Astrocyte (in vitro differentiated cells and primary cell): Measurements from ENCODE around the gene SLC9A7.

Source experiments
- EZH2 ChIP-seq: IDR thresholded peaks from 2 replicates; pipeline ENCODE4 v1.6.1; 2012; ENCODE audit warnings: mild to moderate bottlenecking, low read length, inconsistent platforms; ENCODE audit not compliant: insufficient read depth
- TF ChIP-seq, protein P1 (sequence below): IDR thresholded peaks from 2 replicates; pipeline ENCODE4 v1.5.1; 2011; ENCODE audit warnings: low read depth, mild to moderate bottlenecking, inconsistent platforms, low read length, moderate library complexity; ENCODE audit not compliant: insufficient read depth

DNA sequence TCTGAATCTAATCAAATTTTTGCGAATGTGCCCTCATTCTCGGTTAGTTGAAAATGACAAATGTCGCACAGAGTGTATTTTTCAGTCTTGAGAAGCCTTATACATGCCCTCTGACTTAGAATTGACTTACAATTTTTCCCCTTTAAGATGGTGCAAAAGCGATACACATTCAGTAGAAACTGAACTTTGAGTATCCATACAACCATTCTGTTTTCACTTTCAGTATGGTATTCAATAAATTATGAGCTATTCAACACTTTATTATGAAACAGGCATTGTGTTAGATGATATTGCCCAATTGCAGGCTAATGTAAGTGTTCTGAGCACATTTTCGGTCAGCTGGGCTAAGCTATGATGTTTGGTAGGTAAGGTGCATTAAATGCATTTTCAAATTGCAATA lies 43.4 kb downstream of the SLC9A7 start:
- TF ChIP-seq, protein P1, sequence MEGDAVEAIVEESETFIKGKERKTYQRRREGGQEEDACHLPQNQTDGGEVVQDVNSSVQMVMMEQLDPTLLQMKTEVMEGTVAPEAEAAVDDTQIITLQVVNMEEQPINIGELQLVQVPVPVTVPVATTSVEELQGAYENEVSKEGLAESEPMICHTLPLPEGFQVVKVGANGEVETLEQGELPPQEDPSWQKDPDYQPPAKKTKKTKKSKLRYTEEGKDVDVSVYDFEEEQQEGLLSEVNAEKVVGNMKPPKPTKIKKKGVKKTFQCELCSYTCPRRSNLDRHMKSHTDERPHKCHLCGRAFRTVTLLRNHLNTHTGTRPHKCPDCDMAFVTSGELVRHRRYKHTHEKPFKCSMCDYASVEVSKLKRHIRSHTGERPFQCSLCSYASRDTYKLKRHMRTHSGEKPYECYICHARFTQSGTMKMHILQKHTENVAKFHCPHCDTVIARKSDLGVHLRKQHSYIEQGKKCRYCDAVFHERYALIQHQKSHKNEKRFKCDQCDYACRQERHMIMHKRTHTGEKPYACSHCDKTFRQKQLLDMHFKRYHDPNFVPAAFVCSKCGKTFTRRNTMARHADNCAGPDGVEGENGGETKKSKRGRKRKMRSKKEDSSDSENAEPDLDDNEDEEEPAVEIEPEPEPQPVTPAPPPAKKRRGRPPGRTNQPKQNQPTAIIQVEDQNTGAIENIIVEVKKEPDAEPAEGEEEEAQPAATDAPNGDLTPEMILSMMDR, result no peak
- TF ChIP-seq EZH2, result no peak
